ENCODE data around the gene IVD.

IVD gene

GRCh38 chr15:40444736-40445135 lies 39.1 kb downstream of the IVD start:
- ChIA-PET POLR2A (ENCODE audit: low non-redundant PET) (interaction anchor here (0.5 kb wide), 1 partner anchor 9 kb away, joined by 4 read pairs; no protein-coding TSS in a partner anchor), CTCF (interaction anchor here (0.5 to 1.1 kb wide), 4 partner anchors 63 to 1737 kb away, joined by 3 to 5 read pairs (median 3); no protein-coding TSS in a partner anchor)

GRCh38 chr15:40445421-40445922 lies 39.9 kb downstream of the IVD start:
- POLR2A ChIA-PET (ENCODE audit: low non-redundant PET) = no interaction called here
- H3K27ac ChIP-seq = peak overlapping the region; percentile 74
- TF ChIP-seq CTCF (conservative IDR thresholded peaks at IDR 0.05; ENCODE audit: low read depth) = no peak
- no peak for DNase-seq (ENCODE audit: low spot score)
- CTCF ChIA-PET = interaction anchor here (0.5 to 1.1 kb wide), 5 partner anchors 62 to 1738 kb away, joined by 3 to 5 read pairs (median 3); partner anchors contain the start of gene KNSTRN

More at GRCh38 chr15:40444736-40445135, 39.1 kb downstream of the IVD start:
- TF ChIP-seq CTCF (conservative IDR thresholded peaks at IDR 0.05; ENCODE audit: low read depth) = no peak
- DNase-seq (ENCODE audit: low spot score) = no peak
- H3K27ac ChIP-seq = peak overlapping the region; percentile 30; the same call in 1 of the 2 replicates

- POLR2A ChIA-PET (ENCODE audit: low non-redundant PET) = no interaction called here
- CTCF ChIA-PET = interaction anchor here (0.6 to 1.1 kb wide), 2 partner anchors 61 to 76 kb away, joined by 3 to 5 read pairs; no protein-coding TSS in a partner anchor
- DNase-seq (ENCODE audit: low spot score) = no peak
- H3K27ac ChIP-seq = peak overlapping the region; percentile 74
- no peak for TF ChIP-seq CTCF (conservative IDR thresholded peaks at IDR 0.05; ENCODE audit: low read depth)
Observed at GRCh38 chr15:40446144-40446543, 40.5 kb downstream of the IVD start.

GRCh38 chr15:40448354-40448753 lies 42.8 kb downstream of the IVD start:
- H3K27ac ChIP-seq = 0 out of 2 replicates have a peak overlapping the region, but pooled peaks have one; percentile 0
- no peak for TF ChIP-seq CTCF (conservative IDR thresholded peaks at IDR 0.05; ENCODE audit: low read depth)
- ChIA-PET POLR2A (ENCODE audit: low non-redundant PET) (no interaction called here), CTCF (interaction anchor here (1.2 kb wide), 1 partner anchor 57 kb away, joined by 5 read pairs; no protein-coding TSS in a partner anchor)
- DNase-seq (ENCODE audit: low spot score) = no peak

GRCh38 chr15:40449275-40449674 lies 43.7 kb downstream of the IVD start:
- H3K27ac ChIP-seq = no peak overlapping the region; the same call in 1 of the 2 replicates
- ChIA-PET POLR2A (ENCODE audit: low non-redundant PET) (no interaction called here), CTCF (interaction anchor here (0.7 to 1.2 kb wide), 3 partner anchors 56 to 140 kb away, joined by 3 to 6 read pairs (median 5); no protein-coding TSS in a partner anchor)
- no peak for TF ChIP-seq CTCF (conservative IDR thresholded peaks at IDR 0.05; ENCODE audit: low read depth)
- no peak for DNase-seq (ENCODE audit: low spot score)

GRCh38 chr15:40450047-40450446 lies 44.5 kb downstream of the IVD start:
- DNase-seq (ENCODE audit: low spot score) = no peak
- POLR2A ChIA-PET (ENCODE audit: low non-redundant PET) = no interaction called here
- CTCF ChIA-PET = interaction anchor here (0.5 to 0.8 kb wide), 2 partner anchors 140 to 141 kb away, joined by 3 to 6 read pairs; no protein-coding TSS in a partner anchor
- H3K27ac ChIP-seq = no peak overlapping the region
- no peak for TF ChIP-seq CTCF (conservative IDR thresholded peaks at IDR 0.05; ENCODE audit: low read depth)
